Psoas muscle (tissue), 8 donors: Measurements from ENCODE around the gene FGF11. TPM values are rescaled to one million over a fixed set of nuclear protein-coding genes. Genes with fewer than 3 reads are reported as not detected.

Experiments used
- ATAC-seq, 4 donors: fragments of 200-7000 bp; cut with Tn5 transposase; one replicate each; pipeline ENCODE4 v1.9.1; 2020; ENCODE audit warnings: moderate library complexity in 3 of 4, mild to moderate bottlenecking in 2 of 4
- DNase-seq, 2 donors: peaks; one replicate each; pipeline ENCODE4 v3.0.0-alpha.2; 2020
- H3K27ac ChIP-seq: fragments of 200-600 bp; one replicate; pipeline ENCODE4 v1.8.0; 2022
- H3K27me3 ChIP-seq, 3 donors: fragments of 200-600 bp in 1 of 3; one replicate each; pipeline versions ENCODE4 v1.6.1 to v1.8.0; 2013 to 2022; ENCODE audit warnings: low read length in 2 of 3, mild to moderate bottlenecking in 2 of 3, moderate library complexity in 1 of 3; ENCODE audit not compliant: insufficient read depth in 3 of 3
- H3K36me3 ChIP-seq, 2 donors: fragments of 200-600 bp in 1 of 2; one replicate each; pipeline versions ENCODE4 v1.6.1 to v1.8.0; 2013 to 2022; ENCODE audit warnings: low read depth in 1 of 2, mild to moderate bottlenecking in 1 of 2, moderate library complexity in 1 of 2; ENCODE audit not compliant: insufficient read depth in 1 of 2
- H3K4me1 ChIP-seq: fragments of 200-600 bp; one replicate; pipeline ENCODE4 v1.8.0; 2022
- H3K4me3 ChIP-seq: fragments of 200-600 bp; one replicate; pipeline ENCODE4 v1.8.0; 2022; ENCODE audit warnings: mild to moderate bottlenecking
- H3K9me3 ChIP-seq: fragments of 200-600 bp; one replicate; pipeline ENCODE4 v1.8.0; 2022
- WGBS, 3 donors: extraction: QIAGEN DNeasy Blood & Tissue Kit; methylation state at CpG; one replicate each; pipeline versions ENCODE4 v1.1.6 to v1.1.7; 2013; 5-methylcytosine and 5-hydroxymethylcytosine counted together
- intact Hi-C, 2 donors: fragments of 100-400 bp; cut with DNase I; formaldehyde crosslinking; loops; one replicate each; pipeline versions ENCODE4 v1.11.0 to v1.14.2; 2022
- long read RNA-seq, 2 donors: library from polyadenylated mRNA; unstranded; transcript quantifications; one replicate each; pipeline ENCODE4 v2.0.0, GENCODE V29; 2021
- polyA plus RNA-seq, 3 donors: library from polyadenylated mRNA; stranded (reverse); fragments of 200-250 nt; gene quantifications; one replicate each; pipeline ENCODE4 v1.2.3, GENCODE V29; 2013
- total RNA-seq, 4 donors: library from RNA; stranded (reverse); fragmentation: NEBNext Ultra II Directional in 2 of 4; extraction: Animal tissue kit (Norgen Biotek cat#: 25700) in 2 of 4; gene quantifications; one replicate each; pipeline versions ENCODE4 v1.2.1 to v1.2.4, GENCODE V29; 2021 to 2023
- TF ChIP-seq, protein P1 (sequence below): fragments of 200-600 bp; IDR thresholded peaks from one replicate; pipeline ENCODE4 v1.8.0; 2022; ENCODE audit warnings: antibody characterized with exemption
- donor health status: healthy with polysubstance abuse.
- donor health status: DM: no; HTN: no; CAD: no; lungs with moderate emphysema.
- donor health status: Bipolar disorder and iron deficiency.
- donor health status: healthy.
- donor health status: DM: yes; HTN: yes; CAD: no.
- donor health status: DM: no; HTN: no; CAD: no.
- donor health status: DM: no; HTN: no; CAD: no.
- donor health status: DM: yes; HTN: yes; CAD: no.

Gene FGF11
- 10 to 100 TPM in 3 of 4 donors, 1 to 10 TPM in 1; 2.7 to 21.1 (median 10.1) TPM for total RNA-seq
- polyA plus RNA-seq = 1 to 10 TPM; 2.0 to 4.4 (median 3.7) TPM
- long read RNA-seq, donor 1, partial matches to known transcripts = 1 of 2 reads
- long read RNA-seq, donor 1, other reads (novel, unspliced or antisense) = 0 of 2 reads
- long read RNA-seq, donor 2, partial matches to known transcripts = 0 of 2 reads
- long read RNA-seq, donor 2, other reads (novel, unspliced or antisense) = 0 of 2 reads

DNA sequence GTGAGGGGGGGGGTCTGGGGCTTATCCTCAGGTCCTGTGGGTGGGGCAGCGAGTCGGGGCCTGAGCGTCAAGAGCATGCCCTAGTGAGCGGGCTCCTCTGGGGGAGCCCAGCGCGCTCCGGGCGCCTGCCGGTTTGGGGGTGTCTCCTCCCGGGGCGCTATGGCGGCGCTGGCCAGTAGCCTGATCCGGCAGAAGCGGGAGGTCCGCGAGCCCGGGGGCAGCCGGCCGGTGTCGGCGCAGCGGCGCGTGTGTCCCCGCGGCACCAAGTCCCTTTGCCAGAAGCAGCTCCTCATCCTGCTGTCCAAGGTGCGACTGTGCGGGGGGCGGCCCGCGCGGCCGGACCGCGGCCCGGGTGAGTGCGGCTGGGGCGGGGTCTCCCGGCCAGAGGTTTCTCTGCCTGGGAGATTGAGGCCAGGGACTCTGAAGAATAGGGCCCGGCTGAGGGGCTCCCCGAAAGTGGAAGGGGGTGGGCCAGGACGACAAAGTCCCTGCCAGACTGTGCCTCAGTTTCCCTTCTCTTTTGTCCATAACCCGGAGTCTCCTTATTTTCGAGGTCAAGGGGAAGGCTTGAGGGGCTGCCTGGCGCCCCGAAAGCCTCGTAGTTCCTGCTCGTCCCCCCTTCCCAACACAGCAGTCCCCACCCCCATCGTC is at the start of gene FGF11:
Gene FGF11 (plus strand): TSS at position 51 of the 651 bp plus-strand sequence. CDS start 109 bp downstream, at position 160.
- intact Hi-C loops = loop anchor here (1.0 to 10.0 kb wide), 9 partner anchors 39 to 245 kb away; partner anchors contain the start of genes KCTD11 (in 2 of the 2), SENP3 (in 2 of the 2), POLR2A (in 1 of the 2) and SLC35G6 (in 1 of the 2)
- no peaks in the 10 kb centered on the region for H3K36me3 ChIP-seq
- H3K27ac ChIP-seq = peak within 1 kb of the TSS; percentile 100
- H3K4me1 ChIP-seq = peaks cover 54% of the 10 kb centered on the region
- H3K4me3 ChIP-seq = peak within 1 kb of the TSS; percentile 72
- TF ChIP-seq, protein P1, sequence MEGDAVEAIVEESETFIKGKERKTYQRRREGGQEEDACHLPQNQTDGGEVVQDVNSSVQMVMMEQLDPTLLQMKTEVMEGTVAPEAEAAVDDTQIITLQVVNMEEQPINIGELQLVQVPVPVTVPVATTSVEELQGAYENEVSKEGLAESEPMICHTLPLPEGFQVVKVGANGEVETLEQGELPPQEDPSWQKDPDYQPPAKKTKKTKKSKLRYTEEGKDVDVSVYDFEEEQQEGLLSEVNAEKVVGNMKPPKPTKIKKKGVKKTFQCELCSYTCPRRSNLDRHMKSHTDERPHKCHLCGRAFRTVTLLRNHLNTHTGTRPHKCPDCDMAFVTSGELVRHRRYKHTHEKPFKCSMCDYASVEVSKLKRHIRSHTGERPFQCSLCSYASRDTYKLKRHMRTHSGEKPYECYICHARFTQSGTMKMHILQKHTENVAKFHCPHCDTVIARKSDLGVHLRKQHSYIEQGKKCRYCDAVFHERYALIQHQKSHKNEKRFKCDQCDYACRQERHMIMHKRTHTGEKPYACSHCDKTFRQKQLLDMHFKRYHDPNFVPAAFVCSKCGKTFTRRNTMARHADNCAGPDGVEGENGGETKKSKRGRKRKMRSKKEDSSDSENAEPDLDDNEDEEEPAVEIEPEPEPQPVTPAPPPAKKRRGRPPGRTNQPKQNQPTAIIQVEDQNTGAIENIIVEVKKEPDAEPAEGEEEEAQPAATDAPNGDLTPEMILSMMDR = no peak
- no peaks in the 10 kb centered on the region for H3K9me3 ChIP-seq
- ATAC-seq = no peak
- DNase-seq = no peak
- H3K27me3 ChIP-seq = no peaks in the 10 kb centered on the region
- 5 to 9% (median 8%) methylated on average over 35 to 50 of the region's 50 CpGs for WGBS, 3 donors

DNA sequence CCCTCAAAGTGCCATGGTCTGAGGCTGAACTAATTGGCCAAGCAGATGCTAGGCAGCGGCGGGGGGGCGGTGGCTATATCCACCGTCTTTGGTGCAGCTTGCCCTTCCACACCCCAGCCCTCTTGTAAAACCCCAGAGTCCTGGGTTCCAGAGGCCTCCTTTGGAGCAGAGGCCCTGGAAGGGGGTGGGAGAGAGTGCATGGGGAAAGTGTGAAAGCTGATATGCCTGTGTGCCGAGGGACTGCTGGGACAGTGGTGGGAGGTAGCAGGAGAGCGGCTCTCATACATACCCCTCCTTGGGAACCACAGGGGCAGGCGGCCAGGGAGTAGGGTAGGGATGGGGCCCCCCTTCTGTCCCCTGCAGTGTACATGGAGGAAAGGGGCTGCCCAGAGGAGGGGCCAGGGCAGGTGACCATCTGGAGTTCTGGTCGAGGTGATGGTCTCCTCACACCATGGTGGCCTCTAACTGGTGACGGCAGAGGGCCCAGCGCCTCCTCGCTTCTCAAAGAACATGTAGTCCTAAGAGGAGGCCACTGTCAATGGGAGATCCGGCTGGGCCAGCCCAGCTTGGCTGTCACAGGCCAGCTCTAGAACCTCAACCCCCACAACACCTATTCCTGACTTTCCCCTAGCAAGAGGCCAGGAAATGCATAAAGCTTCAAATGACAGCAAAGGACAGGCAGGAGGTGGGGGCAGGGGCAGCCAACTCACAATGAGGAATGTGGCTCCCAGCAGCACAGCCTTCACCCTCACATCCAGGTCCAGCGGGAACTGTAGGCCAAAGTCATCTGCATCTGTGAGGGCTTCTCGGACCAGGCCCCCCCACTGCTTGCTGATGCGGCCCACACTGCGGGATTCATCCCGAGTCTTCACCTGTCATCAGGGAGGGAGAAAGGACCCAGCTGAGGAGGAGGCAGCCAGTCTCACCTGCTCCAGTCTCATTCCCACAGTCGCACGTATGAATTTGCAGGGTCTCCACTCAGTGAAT is 49.1 kb upstream of the FGF11 start:
- ATAC-seq (no peak), DNase-seq (no peak)
- Histone ChIP-seq H3K4me3 (no peak overlapping the region), H3K36me3 (peaks cover 3 to 57% of the 10 kb centered on the region in 2 donors), H3K4me1 (no peaks in the 10 kb centered on the region), H3K27ac (no peak overlapping the region), H3K9me3 (no peaks in the 10 kb centered on the region), H3K27me3 (no peaks in the 10 kb centered on the region)
- TF ChIP-seq, protein P1 = no peak
- 77 to 82% (median 80%) methylated on average over 19 of the region's 19 CpGs for WGBS, 3 donors
- intact Hi-C loops = loop anchor here (5.0 kb wide), 3 partner anchors 33 to 97 kb away; partner anchors contain the start of genes KCTD11 (in 1 of the 2) and TMEM95 (in 1 of the 2)

DNA sequence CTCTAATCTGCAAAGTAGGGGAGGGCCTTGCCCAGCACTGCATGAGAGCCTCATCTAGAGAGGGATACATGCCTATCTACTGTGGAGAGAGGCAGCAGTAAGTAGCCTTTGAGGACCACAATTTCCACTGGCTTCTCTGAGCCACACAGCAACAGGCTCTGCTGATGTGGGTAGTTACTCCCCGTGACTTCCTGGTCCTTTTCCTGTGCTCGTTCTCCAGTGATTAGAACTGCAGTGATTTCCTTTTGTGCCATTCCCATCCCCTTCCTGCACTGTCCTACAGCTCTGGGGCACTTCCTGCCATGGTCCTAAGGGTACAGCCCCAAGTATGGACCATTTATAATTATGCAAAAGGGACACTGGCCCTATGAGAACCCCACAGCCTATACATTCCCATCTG is 48.0 kb upstream of the FGF11 start:
- no peaks in the 10 kb centered on the region for H3K4me1 ChIP-seq
- no peak overlapping the region for H3K27ac ChIP-seq
- intact Hi-C loops = loop anchor here (5.0 kb wide), 3 partner anchors 34 to 96 kb away; partner anchors contain the start of genes KCTD11 (in 1 of the 2) and TMEM95 (in 1 of the 2)
- H3K4me3 ChIP-seq = no peak overlapping the region
- no peak for DNase-seq
- H3K27me3 ChIP-seq = no peaks in the 10 kb centered on the region
- WGBS, 3 donors = 58 to 69% (median 59%) methylated on average over 2 of the region's 2 CpGs
- TF ChIP-seq, protein P1 = no peak
- no peak for ATAC-seq
- peaks cover 3 to 57% of the 10 kb centered on the region in 2 donors for H3K36me3 ChIP-seq
- no peaks in the 10 kb centered on the region for H3K9me3 ChIP-seq
